CD4-positive, alpha-beta T cell treated with Interleukin-2 at 100 ng/mL for 4 hours (primary cell): ENCODE results near the gene TOE1.
A peak's percentile ranks its signal among the peaks of the same experiment; 100 is the strongest.
"Not testable (repeated sequence)": the region's sequence is repeated elsewhere in the genome, so short reads cannot be mapped to it uniquely, and the experiment has no call there.

ENCODE experiments used
- DNase-seq: peaks from one replicate; pipeline ENCODE4 v3.0.0-alpha.2; 2020; ENCODE audit warnings: low spot score

The TOE1 gene

GRCh38 chr1:45339789-45340558 lies at the start of gene TOE1, which contains the start of gene MUTYH:
TOE1 (plus strand) TSS chr1:45340170; CDS start chr1:45340253, 83 bp downstream.
MUTYH (minus strand) TSS chr1:45340440; CDS start chr1:45334505, 5,935 bp downstream.
- DNase-seq: peak; percentile 90

GRCh38 chr1:45291002-45291401 lies 49.0 kb upstream of the TOE1 start:
- DNase-seq: not testable (repeated sequence)

GRCh38 chr1:45291716-45292115 lies 48.3 kb upstream of the TOE1 start:
- no peak for DNase-seq

GRCh38 chr1:45297666-45298356 lies 42.2 kb upstream of the TOE1 start:
- no peak for DNase-seq

- no peak for DNase-seq
Measured at GRCh38 chr1:45299296-45299695, 40.7 kb upstream of the TOE1 start.

- DNase-seq: peak; percentile 67
Measured at GRCh38 chr1:45299981-45300668, 39.8 kb upstream of the TOE1 start.

- no peak for DNase-seq
Measured at GRCh38 chr1:45300669-45300997, 39.3 kb upstream of the TOE1 start.

GRCh38 chr1:45302505-45303150 lies 37.3 kb upstream of the TOE1 start:
- DNase-seq: no peak

- DNase-seq: peak; percentile 99
Measured at GRCh38 chr1:45303520-45304310, 36.3 kb upstream of the TOE1 start.

- DNase-seq: no peak
Measured at GRCh38 chr1:45304311-45305081, 35.5 kb upstream of the TOE1 start.

- DNase-seq: no peak
Measured at GRCh38 chr1:45305231-45305630, 34.7 kb upstream of the TOE1 start.

GRCh38 chr1:45306319-45306718 lies 33.7 kb upstream of the TOE1 start:
- peak; percentile 5 for DNase-seq

GRCh38 chr1:45306905-45307304 lies 33.1 kb upstream of the TOE1 start:
- DNase-seq: no peak

GRCh38 chr1:45314266-45314665 lies 25.7 kb upstream of the TOE1 start:
- no peak for DNase-seq

GRCh38 chr1:45317166-45317565 lies 22.8 kb upstream of the TOE1 start:
- DNase-seq: no peak

GRCh38 chr1:45319761-45320160 lies 20.2 kb upstream of the TOE1 start:
- DNase-seq: no peak

- DNase-seq: no peak
Measured at GRCh38 chr1:45321444-45321843, 18.5 kb upstream of the TOE1 start.

GRCh38 chr1:45322486-45323040 lies 17.4 kb upstream of the TOE1 start:
- no peak for DNase-seq

- DNase-seq: no peak
Measured at GRCh38 chr1:45325851-45326506, 14.0 kb upstream of the TOE1 start.
